ENCODE measurements around the gene TIMM44. TPM values are rescaled to one million over a fixed set of nuclear protein-coding genes. Genes with fewer than 3 reads are reported as not detected.

The TIMM44 gene
- total RNA-seq, 1 donor from 2014 or later, result 39.0 TPM

- DNase-seq (ENCODE audit: low read depth), result no peak
- peak overlapping the region; percentile 39 for H3K4me3 ChIP-seq (ENCODE audit: low read depth, low read length)
- no peak for TF ChIP-seq CTCF (conservative IDR thresholded peaks at IDR 0.05; ENCODE audit: low read depth, low read length)
Observed at GRCh38 chr19:7916955-7917266, 26.6 kb downstream of the TIMM44 start.

- TF ChIP-seq CTCF (conservative IDR thresholded peaks at IDR 0.05; ENCODE audit: low read depth, low read length), result no peak
- H3K4me3 ChIP-seq (ENCODE audit: low read depth, low read length), result peak overlapping the region; percentile 41
- DNase-seq (ENCODE audit: low read depth), result no peak
Observed at GRCh38 chr19:7916103-7916954, 27.1 kb downstream of the TIMM44 start.

GRCh38 chr19:7915250-7916102 is 28.0 kb downstream of the TIMM44 start:
- H3K4me3 ChIP-seq (ENCODE audit: low read depth, low read length), result peak overlapping the region; percentile 41
- TF ChIP-seq CTCF (conservative IDR thresholded peaks at IDR 0.05; ENCODE audit: low read depth, low read length), result no peak

GRCh38 chr19:7914598-7915045 is 28.8 kb downstream of the TIMM44 start, which contains the start of gene TGFBR3L:
Gene TGFBR3L (plus strand): TSS chr19:7914830.
- no peak for TF ChIP-seq CTCF (conservative IDR thresholded peaks at IDR 0.05; ENCODE audit: low read depth, low read length)
- no peak for DNase-seq (ENCODE audit: low read depth)
- H3K4me3 ChIP-seq (ENCODE audit: low read depth, low read length), result no peak within 1 kb of the TSS

More at GRCh38 chr19:7915250-7916102, 28.0 kb downstream of the TIMM44 start:
- DNase-seq (ENCODE audit: low read depth), result no peak

GRCh38 chr19:7914099-7914498 is 29.4 kb downstream of the TIMM44 start:
- DNase-seq (ENCODE audit: low read depth), result no peak
- TF ChIP-seq CTCF (conservative IDR thresholded peaks at IDR 0.05; ENCODE audit: low read depth, low read length), result no peak
- H3K4me3 ChIP-seq (ENCODE audit: low read depth, low read length), result no peak overlapping the region

- no peak for DNase-seq (ENCODE audit: low read depth)
- no peak overlapping the region for H3K4me3 ChIP-seq (ENCODE audit: low read depth, low read length)
- TF ChIP-seq CTCF (conservative IDR thresholded peaks at IDR 0.05; ENCODE audit: low read depth, low read length), result no peak
Observed at GRCh38 chr19:7913652-7914051, 29.8 kb downstream of the TIMM44 start.
